NCI-H2171 treated with DMSO at 0.1 percent for 48 hours (cell line): ENCODE results near the gene FBN1.

Experiments used
- DNase-seq: peaks from one replicate; lab custom pipeline; 2025; lab: John Stamatoyannopoulos, UW

The FBN1 gene

DNA sequence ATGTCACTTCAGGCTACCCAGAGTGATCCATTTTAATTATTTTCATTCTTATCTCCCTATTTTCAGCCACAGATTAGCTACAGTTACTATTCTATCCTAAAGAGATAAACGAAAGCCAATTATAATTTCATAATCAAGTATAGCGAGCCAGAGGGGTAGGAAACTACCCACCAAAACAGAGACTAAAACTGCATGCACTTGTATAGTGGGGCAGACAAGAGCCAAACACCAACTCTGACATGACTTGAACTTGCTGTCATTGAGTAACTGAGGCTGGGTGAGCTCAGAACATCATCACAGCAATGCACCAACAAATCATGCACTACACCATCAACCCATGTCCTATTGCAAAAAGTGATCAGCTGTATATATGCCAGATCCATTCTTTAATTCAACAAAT lies 64.8 kb downstream of the FBN1 start:
- DNase-seq = no peak

- DNase-seq = no peak
Measured at GRCh38 chr15:48579945-48580671, 65.4 kb downstream of the FBN1 start.

DNA sequence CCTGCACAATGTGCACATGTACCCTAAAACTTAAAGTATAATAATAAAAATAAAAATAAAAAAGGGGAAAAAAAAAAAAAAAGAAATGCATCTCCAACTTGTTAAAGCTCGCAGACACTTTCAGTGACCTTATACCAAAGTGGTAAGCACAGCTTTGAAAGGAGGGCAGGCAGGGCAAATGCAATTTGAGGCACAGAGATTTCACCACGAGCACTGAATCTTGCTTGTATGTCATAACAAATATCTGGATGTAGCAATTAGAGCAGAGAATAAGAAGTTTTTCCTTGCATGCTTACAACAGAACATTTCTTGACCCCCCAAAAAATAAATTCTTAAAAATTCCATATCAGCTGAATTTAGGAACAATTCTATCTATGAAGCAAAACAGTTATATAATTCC lies 66.5 kb downstream of the FBN1 start:
- no peak for DNase-seq

DNA sequence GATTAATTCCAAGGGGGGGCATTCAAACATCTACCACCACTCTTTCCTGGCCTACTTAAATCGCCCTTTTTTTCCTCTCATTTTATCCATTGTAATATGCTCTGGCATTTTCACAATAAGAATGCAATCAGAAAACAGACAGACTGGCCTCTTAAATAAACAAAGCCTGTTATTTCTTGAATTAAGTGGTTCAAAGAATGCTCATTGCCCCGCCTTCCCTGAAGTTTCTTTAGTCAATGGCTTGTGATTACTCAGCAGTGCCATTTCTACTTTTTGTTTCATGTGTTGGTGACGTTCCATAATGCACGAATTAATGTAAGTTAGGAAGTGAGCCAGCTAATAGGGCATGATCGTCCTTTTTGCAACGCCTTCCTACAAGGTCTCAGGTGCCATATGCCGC lies 68.0 kb downstream of the FBN1 start:
- DNase-seq = peak; percentile 88

DNA sequence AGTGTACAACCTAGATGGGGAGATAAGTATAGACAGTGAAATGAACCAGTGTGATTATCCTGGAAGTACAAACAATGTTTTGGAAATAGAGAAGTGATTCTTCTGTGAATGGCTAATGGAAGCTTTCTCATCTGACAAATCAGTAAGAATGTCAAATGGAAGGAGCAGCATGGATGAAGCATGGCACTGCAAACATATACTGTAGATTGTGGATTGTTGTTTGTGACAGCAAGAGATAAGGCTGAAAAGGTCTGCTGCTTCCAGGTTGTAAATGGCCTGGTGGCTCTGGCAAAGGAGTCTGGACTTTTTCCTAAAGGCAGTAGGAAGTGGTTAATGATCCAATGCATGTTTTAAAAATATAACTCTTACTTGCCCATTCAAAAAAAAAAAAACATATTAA lies 71.3 kb downstream of the FBN1 start:
- no peak for DNase-seq

GRCh38 chr15:48573780-48574179 lies 71.7 kb downstream of the FBN1 start:
- DNase-seq = no peak

DNA sequence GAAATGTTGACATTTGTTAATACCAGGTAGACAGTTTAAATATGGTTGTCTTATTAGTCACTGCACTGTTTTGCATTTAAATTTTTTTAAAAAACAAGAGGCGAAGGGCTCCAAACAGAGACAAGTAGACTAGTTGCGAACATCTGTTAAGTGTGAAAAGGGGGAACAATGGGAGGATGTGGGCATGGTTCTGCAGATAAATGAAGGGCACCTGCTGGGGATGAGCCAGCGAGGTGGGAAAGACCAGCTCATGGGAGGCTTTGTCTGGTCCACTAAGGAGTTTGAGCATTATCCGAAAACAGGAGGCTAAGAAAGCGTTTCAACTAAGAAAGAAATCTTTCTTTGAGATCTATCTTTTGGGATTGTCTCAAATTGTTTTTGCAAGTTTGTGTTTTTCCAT lies 72.7 kb downstream of the FBN1 start:
- DNase-seq = peak; percentile 17

- DNase-seq = no peak
Measured at GRCh38 chr15:48571510-48571909, 74.0 kb downstream of the FBN1 start.

DNA sequence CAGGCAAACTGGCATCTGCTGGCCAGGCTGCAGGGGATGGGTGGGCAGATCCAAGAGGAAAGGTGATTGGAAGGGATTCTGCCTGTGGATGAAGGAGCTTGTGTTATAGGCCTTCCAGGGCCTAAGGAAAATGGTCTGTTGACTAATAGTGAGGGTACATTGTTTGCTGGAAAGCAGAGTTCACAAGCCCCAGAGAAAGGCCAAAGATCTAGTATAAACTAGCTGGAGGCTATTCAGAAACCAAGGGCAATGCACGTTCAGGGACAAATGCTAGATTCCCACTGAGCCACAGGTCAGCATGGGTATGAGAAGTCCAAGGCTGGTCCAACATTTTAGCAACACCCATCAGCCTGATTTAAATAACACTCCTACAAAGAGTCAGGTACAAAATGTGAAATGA lies 74.7 kb downstream of the FBN1 start:
- no peak for DNase-seq

DNA sequence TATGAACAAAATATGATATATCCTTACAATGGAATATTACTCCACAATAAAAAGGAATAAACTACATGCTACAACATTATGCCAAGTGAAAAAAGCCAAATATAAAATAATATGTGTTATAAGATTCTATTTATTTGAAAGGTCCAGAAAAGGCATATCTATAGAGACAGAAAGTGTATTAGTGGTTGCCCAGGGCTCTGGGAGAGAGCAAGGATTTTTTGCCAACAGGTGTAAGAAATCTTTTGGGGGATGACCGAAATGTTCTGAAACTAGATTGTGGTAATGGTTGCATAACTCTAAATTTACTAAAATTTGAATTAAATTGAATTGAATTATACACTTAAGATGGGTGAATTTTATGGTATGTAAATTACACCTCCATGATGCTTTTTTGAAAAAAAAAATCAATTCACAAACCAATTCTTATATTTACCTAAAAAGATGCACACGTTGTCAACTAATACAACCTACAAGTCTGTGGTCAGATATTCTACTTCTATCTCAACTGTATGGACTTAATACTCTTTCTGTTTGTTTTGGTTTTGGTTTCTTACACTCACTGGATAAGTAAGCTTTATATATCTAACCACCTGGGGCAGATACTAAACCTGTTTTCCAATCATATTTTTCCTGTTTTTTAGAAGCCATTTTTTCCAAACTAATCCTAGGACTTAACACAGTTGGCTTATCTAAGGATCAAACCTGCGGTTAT lies 75.8 kb downstream of the FBN1 start:
- DNase-seq = no peak

GRCh38 chr15:48566668-48567067 lies 78.8 kb downstream of the FBN1 start:
- DNase-seq = no peak

DNA sequence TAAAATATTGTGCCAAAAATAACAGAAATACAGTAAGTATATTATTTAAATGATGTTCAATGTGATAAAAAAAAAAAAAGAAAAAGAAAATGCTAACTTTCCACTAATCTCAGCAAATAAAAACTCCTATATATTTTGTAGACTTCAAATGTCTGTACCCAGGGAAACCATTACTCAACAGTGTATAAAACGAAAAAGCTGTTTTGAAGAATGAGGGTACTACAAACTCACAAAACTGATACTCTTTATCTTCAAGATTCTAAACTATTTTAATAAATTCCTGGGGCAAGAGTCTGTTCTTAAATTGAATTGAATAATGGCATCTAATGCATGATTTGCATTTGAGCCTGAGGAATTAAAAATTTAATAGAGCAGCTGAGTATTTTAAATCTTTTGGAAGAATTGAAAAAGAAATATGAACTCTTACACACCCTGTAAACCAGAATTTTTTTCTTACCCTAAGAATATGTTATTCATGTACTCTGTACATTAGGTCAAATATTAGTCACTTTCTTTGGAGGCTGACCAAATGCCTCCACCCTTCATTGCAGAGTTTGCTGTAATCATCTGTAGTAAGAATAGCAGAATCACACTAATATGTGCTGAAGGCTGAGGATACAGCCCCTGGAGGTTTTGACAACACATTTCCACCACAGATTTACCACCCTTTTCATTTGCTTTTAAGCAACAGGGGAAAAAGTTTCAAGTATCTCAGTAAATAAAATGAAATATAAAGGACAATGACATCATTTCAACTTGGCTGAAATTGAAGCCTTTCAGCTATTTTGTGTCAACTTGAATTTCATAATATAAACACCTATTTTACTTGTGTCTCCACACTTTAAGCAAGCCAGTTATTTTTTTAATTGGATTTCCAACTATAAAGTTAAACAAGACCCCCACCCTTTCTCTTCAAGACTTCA lies 79.7 kb downstream of the FBN1 start:
- DNase-seq = no peak

DNA sequence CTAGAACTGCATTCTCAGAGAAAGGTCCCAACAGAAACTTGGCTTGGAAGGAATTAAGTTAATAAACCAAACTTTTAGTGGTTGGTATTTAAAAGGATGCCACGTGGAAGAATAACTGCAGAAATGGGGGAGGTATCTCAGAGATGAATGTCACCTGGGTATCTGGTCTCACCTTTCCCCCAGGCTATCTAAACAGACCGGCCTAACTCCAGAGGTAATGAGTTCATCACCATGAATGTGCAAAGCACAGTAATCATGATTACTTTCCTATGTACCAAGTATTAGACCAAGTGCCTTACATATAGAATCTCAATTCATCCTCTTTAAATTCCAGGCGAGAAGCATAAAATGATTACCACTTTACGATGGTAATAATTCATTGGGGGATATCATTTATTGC lies 80.8 kb downstream of the FBN1 start:
- no peak for DNase-seq

- no peak for DNase-seq
Measured at GRCh38 chr15:48563934-48564333, 81.6 kb downstream of the FBN1 start.

DNA sequence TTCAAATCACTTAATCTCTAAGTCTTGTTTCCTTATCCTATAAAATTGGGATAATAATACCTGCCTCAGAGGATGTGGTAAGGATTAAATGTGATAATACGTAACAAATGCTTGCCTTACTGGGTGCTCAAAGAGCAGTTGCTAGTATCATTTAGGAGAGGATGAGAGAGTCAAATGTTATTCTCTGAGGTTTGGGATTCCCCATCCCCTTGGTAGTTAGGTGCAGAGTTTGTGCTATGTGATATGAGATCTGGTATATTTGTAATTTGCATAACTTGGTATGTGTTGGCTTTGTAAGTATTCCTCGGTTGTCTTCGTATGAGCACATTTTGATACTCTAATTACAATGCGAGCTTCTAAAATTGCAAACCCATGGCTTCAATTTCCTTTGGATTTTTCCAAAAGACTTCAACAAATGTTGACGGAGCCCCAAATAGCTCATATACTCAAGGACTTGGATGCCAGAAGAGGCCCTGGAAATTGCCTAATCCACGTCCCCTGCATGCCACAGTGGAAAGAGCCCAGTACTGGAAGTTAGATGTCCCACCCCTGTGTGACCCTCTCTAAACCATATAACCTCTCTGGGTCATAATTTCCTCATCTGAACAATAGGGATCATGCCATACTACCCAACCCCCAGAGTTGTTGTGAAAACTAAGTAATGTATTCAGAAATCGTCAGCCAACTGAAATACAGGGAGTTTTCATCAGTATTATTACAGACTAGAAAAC lies 85.0 kb downstream of the FBN1 start:
- no peak for DNase-seq

- DNase-seq = no peak
Measured at GRCh38 chr15:48559285-48559684, 86.2 kb downstream of the FBN1 start.

- DNase-seq = no peak
Measured at GRCh38 chr15:48558226-48558625, 87.3 kb downstream of the FBN1 start.

DNA sequence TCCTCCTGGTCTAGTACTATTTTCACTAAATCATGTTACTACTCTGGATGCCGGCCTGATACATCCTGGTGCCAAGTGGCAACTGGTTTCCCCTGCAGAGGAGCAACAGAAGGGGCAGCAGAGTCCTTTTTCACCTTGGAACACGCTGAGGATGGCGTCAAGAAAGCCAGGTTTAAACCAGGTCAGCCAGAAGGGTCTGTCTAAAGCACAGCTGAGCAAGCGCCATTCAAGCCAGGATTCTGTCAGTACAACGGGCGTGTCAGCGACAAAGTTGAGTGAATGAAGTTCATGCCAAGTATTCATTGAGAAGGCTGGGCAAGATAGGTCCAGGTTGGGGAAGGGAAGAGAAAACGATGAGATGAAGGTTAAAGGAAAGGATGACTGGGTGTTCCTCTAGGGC lies 88.2 kb downstream of the FBN1 start:
- no peak for DNase-seq

GRCh38 chr15:48556159-48556897 lies 89.2 kb downstream of the FBN1 start:
- DNase-seq = no peak

DNA sequence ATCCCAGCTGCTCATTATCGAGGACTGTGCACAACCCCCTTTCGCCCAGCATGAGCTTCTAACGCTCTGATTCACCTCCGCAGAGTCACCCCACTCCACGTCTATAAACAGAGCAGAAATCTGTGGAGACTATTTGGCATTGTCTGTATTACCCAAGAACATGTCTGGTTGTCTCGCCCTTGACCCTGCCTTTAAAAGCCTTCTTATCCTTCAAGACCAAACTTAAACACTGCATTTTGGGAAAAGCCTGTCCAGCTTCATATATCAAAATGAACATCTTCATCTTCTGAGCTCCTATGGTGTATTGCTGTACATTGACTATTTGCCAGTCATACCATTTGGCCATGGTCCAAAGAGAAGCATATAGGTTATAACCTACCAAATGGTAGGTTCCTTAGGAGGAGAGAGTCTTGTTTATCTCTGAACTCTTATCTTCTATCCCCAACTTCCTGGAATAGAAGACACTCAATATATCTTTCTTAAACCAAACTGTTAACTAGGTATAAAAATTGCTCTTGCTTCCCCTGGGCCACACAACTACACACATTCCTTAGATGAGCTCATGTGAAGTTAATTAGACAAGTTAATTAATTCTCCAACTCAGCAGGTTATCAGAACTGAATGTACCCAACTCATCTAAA lies 90.1 kb downstream of the FBN1 start:
- no peak for DNase-seq

DNA sequence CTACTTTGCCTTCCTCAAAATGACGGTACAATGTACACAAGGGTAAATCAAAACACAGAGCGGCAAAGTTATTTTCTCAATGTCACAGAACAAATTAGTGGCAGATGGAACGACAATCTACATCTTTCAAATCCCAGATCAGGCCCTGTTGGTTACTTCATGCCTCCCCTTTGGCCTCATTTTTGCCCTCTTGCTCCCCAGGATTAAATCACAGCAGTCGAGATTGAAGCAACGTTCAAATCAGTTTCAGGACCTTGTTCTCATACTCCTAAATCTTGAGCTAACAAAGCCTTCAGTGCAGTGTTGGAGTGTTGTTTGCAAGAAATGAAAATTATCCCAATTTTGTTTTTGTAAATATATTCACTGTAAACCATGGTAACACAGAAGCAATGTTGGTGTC lies 91.4 kb downstream of the FBN1 start:
- DNase-seq = no peak
